Endothelial cell (in vitro differentiated cells): ENCODE data around the gene FOSL2. TPM values are rescaled to one million over a fixed set of nuclear protein-coding genes. Genes with fewer than 3 reads are reported as not detected.

Experiments
- DNase-seq: peaks from one replicate; pipeline ENCODE4 v3.0.0; 2021; ENCODE audit warnings: low spot score
- H3K27ac Mint-ChIP-seq: one replicate; pipeline ENCODE4 v1.8.0; 2021; ENCODE audit warnings: mixed read lengths, inconsistent platforms; ENCODE audit not compliant: unreplicated experiment
- H3K27me3 Mint-ChIP-seq: one replicate; pipeline ENCODE4 v1.8.0; 2021; ENCODE audit warnings: mild to moderate bottlenecking, moderate library complexity, mixed read lengths, inconsistent platforms; ENCODE audit not compliant: unreplicated experiment
- H3K36me3 Mint-ChIP-seq: one replicate; pipeline ENCODE4 v1.8.0; 2021; ENCODE audit warnings: mild to moderate bottlenecking, low read depth, mixed read lengths, inconsistent platforms; ENCODE audit not compliant: unreplicated experiment
- H3K4me1 Mint-ChIP-seq: one replicate; pipeline ENCODE4 v1.8.0; 2021; ENCODE audit warnings: mild to moderate bottlenecking, mixed read lengths, inconsistent platforms; ENCODE audit not compliant: unreplicated experiment
- H3K4me3 Mint-ChIP-seq: one replicate; pipeline ENCODE4 v1.8.0; 2021; ENCODE audit warnings: mild to moderate bottlenecking, mixed read lengths, inconsistent platforms; ENCODE audit not compliant: unreplicated experiment
- H3K9me3 Mint-ChIP-seq: one replicate; pipeline ENCODE4 v1.8.0; 2021; ENCODE audit warnings: mixed read lengths, inconsistent platforms; ENCODE audit not compliant: unreplicated experiment
- total RNA-seq: library from RNA; stranded (reverse); fragmentation: NEBNext Ultra II Directional; extraction: Animal tissue kit (Norgen Biotek cat#: 25700); gene quantifications from one replicate; pipeline ENCODE4 v1.2.1, GENCODE V29; 2021; ENCODE audit not compliant: unreplicated experiment
- TF ChIP-seq, protein P1 (sequence below): fragments of 200-600 bp; sonication (generic); IDR thresholded peaks from one replicate; pipeline ENCODE4 v1.5.0; 2021; ENCODE audit warnings: antibody characterized with exemption; ENCODE audit not compliant: unreplicated experiment

The FOSL2 gene
- total RNA-seq, 1 donor from 2014 or later, result 24.4 TPM

DNA sequence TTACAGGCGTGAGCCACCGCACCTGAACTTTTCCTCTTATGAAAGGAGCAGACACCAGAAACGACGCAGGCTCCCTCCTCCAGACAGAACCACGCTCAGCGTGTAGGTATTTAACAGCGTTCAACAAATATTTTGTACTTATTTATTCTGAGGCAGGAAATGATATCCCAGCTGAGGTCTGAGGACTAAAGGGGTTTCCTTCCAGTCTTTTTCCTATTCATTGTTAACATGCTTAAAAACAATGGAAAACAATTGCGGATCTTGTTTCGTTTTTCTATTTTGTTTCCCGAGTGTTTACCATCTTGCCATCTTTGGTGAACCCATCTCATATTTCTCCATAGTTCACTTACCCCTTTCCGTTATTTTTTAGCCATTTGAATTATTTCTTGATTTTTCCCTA is 43.7 kb upstream of the FOSL2 start:
- no peak for DNase-seq
- Mint-ChIP-seq H3K4me3 (no peak overlapping the region), H3K9me3 (no peaks in the 10 kb centered on the region), H3K27ac (peak overlapping the region; percentile 61), H3K27me3 (no peaks in the 10 kb centered on the region), H3K36me3 (peaks cover 6% of the 10 kb centered on the region), H3K4me1 (peaks cover 15% of the 10 kb centered on the region)
- TF ChIP-seq, protein P1, sequence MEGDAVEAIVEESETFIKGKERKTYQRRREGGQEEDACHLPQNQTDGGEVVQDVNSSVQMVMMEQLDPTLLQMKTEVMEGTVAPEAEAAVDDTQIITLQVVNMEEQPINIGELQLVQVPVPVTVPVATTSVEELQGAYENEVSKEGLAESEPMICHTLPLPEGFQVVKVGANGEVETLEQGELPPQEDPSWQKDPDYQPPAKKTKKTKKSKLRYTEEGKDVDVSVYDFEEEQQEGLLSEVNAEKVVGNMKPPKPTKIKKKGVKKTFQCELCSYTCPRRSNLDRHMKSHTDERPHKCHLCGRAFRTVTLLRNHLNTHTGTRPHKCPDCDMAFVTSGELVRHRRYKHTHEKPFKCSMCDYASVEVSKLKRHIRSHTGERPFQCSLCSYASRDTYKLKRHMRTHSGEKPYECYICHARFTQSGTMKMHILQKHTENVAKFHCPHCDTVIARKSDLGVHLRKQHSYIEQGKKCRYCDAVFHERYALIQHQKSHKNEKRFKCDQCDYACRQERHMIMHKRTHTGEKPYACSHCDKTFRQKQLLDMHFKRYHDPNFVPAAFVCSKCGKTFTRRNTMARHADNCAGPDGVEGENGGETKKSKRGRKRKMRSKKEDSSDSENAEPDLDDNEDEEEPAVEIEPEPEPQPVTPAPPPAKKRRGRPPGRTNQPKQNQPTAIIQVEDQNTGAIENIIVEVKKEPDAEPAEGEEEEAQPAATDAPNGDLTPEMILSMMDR, result no peak

DNA sequence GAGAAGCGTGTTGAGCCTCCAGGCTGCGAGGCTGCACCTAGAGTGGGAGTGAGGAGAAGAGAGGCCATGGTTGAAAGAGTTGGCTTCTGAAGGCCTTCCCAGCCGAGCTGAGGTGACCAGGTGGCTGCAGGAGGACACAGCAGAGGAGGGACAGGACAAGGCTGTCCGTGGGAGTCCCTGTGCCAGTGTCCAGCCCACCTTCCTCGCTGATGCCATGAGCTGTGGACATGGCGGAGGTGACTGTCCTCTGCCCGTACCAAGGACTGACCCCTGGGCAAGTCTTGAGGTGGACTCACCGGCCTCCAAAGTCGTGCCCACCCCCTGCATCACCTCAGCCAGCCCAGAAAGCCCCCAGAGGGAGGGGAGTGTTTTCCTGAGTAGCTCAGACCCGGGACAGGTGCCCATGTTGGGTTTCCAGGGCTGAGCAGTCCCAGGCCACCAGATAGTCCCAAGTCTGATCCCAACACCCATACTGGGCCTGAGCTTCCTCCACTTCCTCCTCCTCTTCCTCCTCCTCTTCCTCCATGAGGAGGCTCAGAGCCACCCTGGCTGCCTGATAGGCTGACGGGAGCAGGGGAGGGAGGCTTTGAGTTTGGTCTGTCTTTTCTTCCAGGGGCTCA is 43.0 kb upstream of the FOSL2 start:
- H3K4me3 Mint-ChIP-seq, result no peak overlapping the region
- no peaks in the 10 kb centered on the region for H3K27me3 Mint-ChIP-seq
- no peak overlapping the region for H3K27ac Mint-ChIP-seq
- peaks cover 6% of the 10 kb centered on the region for H3K36me3 Mint-ChIP-seq
- TF ChIP-seq, protein P1, result no peak
- DNase-seq, result no peak
- no peaks in the 10 kb centered on the region for H3K9me3 Mint-ChIP-seq
- peaks cover 15% of the 10 kb centered on the region for H3K4me1 Mint-ChIP-seq

DNA sequence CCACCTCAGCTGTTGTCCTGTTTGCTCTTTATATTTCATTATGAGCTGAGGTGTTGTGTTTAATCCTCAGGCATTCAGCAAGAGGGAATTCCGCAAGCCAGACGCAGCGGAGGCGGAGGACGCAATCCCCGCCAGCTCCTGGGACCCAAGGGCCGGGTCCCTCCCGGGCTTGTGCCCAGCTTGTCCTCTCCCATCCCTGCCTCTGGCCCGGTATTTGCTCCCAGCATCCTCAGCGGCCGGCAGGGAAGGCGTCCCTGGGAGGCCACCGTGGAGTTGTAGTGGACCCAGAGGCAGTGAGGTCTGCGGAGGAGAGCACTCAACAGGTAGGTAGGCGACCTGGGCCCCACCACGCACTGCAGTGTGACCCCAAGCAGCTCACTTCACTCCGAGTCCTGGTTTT is 42.5 kb upstream of the FOSL2 start:
- TF ChIP-seq, protein P1, result no peak
- Mint-ChIP-seq H3K27me3 (peaks cover 1% of the 10 kb centered on the region), H3K9me3 (no peaks in the 10 kb centered on the region), H3K4me3 (no peak overlapping the region), H3K27ac (no peak overlapping the region), H3K4me1 (peaks cover 15% of the 10 kb centered on the region), H3K36me3 (peaks cover 6% of the 10 kb centered on the region)
- DNase-seq, result no peak

DNA sequence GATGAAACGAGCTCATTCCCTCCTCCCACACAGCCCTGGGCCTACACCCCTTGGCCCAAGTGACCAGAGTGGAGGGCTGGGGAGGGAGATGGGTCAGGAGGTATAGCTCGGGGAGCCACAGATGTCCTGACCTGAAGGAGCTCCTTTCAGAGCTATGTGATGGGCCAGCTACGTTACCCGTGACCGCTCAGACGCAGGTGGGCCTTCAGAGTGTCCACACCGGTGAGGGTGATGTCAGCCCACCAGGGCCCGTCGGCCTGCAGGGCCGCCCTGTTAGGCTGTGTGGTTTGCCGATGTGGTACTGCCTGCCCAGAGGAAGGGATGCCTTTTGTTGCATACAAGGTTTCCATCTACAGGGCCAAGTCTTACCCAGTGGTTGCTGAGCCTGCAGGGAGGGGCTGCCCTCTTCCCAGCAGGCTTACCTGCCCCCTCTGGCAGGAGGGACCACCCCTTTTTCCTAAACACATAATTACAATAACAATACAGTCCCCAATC is 41.8 kb upstream of the FOSL2 start:
- TF ChIP-seq, protein P1, result no peak
- H3K4me1 Mint-ChIP-seq, result peaks cover 15% of the 10 kb centered on the region
- peaks cover 1% of the 10 kb centered on the region for H3K27me3 Mint-ChIP-seq
- peaks cover 6% of the 10 kb centered on the region for H3K36me3 Mint-ChIP-seq
- no peak overlapping the region for H3K4me3 Mint-ChIP-seq
- no peaks in the 10 kb centered on the region for H3K9me3 Mint-ChIP-seq
- no peak overlapping the region for H3K27ac Mint-ChIP-seq
- DNase-seq, result no peak

DNA sequence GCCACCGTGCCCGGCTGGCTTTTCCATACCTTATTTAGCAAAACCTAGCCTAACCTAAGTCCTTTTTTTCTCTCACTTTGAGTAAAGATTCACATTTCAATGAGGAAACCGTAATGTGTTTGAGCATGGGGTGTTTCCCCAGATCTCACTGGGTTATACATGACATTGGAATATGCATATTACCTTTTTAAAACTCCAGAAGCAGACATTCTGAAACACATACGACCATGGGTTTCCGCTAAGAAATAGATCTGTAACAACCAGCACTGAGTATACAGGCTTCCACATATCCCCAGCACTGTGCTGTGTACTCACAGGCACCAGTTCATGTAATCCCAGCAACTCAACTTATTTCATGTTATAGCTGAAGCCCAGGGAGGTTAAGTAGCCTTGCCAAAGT is 41.0 kb upstream of the FOSL2 start:
- TF ChIP-seq, protein P1, result no peak
- Mint-ChIP-seq H3K4me1 (peaks cover 15% of the 10 kb centered on the region), H3K27ac (no peak overlapping the region), H3K4me3 (no peak overlapping the region), H3K36me3 (peaks cover 6% of the 10 kb centered on the region), H3K27me3 (peaks cover 1% of the 10 kb centered on the region), H3K9me3 (no peaks in the 10 kb centered on the region)
- no peak for DNase-seq
